ENCODE measurements around the gene STK11.

DNA sequence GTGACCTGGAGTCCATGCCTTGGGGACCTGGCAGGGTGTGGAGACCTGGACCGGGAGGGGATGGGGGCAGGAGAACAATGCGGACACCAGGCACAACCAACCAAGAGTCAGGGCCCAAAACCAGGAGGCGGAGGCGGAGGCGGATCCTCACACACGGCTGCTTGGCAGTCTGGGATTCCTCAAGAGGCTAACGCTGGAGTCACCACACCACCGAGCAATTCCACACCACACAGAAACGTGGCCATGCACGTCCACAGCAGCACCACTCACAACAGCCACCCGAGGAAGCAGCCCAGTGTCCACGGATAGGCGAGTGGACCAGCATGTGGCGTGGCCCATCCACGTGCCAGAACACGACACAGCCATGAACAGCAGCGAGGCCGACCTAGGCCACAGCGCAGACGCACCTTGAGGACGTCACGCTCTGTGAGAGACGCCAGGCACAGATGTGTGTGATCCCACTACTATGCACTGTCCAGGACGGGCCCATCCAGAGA lies 49.2 kb upstream of the STK11 start:
- TF ChIP-seq, protein P1, sequence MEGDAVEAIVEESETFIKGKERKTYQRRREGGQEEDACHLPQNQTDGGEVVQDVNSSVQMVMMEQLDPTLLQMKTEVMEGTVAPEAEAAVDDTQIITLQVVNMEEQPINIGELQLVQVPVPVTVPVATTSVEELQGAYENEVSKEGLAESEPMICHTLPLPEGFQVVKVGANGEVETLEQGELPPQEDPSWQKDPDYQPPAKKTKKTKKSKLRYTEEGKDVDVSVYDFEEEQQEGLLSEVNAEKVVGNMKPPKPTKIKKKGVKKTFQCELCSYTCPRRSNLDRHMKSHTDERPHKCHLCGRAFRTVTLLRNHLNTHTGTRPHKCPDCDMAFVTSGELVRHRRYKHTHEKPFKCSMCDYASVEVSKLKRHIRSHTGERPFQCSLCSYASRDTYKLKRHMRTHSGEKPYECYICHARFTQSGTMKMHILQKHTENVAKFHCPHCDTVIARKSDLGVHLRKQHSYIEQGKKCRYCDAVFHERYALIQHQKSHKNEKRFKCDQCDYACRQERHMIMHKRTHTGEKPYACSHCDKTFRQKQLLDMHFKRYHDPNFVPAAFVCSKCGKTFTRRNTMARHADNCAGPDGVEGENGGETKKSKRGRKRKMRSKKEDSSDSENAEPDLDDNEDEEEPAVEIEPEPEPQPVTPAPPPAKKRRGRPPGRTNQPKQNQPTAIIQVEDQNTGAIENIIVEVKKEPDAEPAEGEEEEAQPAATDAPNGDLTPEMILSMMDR (conservative IDR thresholded peaks at IDR 0.05; ENCODE audit: low read depth, low read length): no peak
- TF ChIP-seq SMC3 (IDR thresholded peaks at IDR 0.05; ENCODE audit: low read depth, low read length) (no peak), POLR2A (IDR thresholded peaks at IDR 0.05; ENCODE audit: low read depth, low read length) (no peak), BHLHE40 (IDR thresholded peaks at IDR 0.05; ENCODE audit: low read depth, low read length) (no peak), NFE2L2 (IDR thresholded peaks at IDR 0.05; ENCODE audit: low read depth, low read length) (no peak)

Measured in IMR-90 (cell line).